ENCODE measurements around the gene SAMD4A. TPM values are rescaled to one million over a fixed set of nuclear protein-coding genes. Genes with fewer than 3 reads are reported as not detected.
A peak's percentile ranks its signal among the peaks of the same experiment; 100 is the strongest.

SAMD4A gene
- total and polyA plus RNA-seq, 2 of the 4 experiments (the other 2 are of a cell fraction), result 22.9 to 38.2 TPM

GRCh38 chr14:54603362-54603761 lies 36.4 kb downstream of the SAMD4A start:
- Histone ChIP-seq H4K8ac (ENCODE audit: low read depth in 2 of 2, low read length in 2 of 2) (peak overlapping the region in 1 of 2 experiments; percentile 62; a peak in 1 of 4 replicates), H2AK9ac (replicated peaks; ENCODE audit: low read depth, low read length, poor library complexity) (no peak overlapping the region), H3K36me3 (ENCODE audit: control insufficient read depth, insufficient read depth, low read length) (no peaks in the 10 kb centered on the region; the same call in 1 of the 2 replicates), H3K9me3 (ENCODE audit: control insufficient read depth, insufficient read depth, low read length) (no peaks in the 10 kb centered on the region), H3K23ac (ENCODE audit: low read depth, low read length) (peak overlapping the region; percentile 67; the same call in 1 of the 2 replicates), H3K9me1 (ENCODE audit: insufficient read depth, low read length) (peaks cover 30% of the 10 kb centered on the region), H2AK5ac (ENCODE audit: low read depth, low read length) (peak overlapping the region; percentile 90), H2BK120ac (ENCODE audit: low read depth, low read length) (peak overlapping the region; percentile 20; the same call in 1 of the 2 replicates), H3K14ac (replicated peaks; ENCODE audit: low read depth, low read length) (0 out of 2 replicates have a peak overlapping the region, but pooled peaks have one; percentile 43), H3K18ac (ENCODE audit: low read depth, low read length) (no peak overlapping the region; the same call in 1 of the 2 replicates), H2AFZ (replicated peaks; ENCODE audit: low read length, poor library complexity) (no peak overlapping the region), H3K9ac (ENCODE audit: low read depth, low read length) (no peak overlapping the region), H2BK20ac (ENCODE audit: low read depth, low read length) (peak overlapping the region; percentile 38; the same call in 1 of the 2 replicates), H4K20me1 (ENCODE audit: insufficient read depth, low read length) (peaks cover 38% of the 10 kb centered on the region), H4K5ac (ENCODE audit: low read depth, low read length) (no peak overlapping the region), H3K79me1 (ENCODE audit: low read depth in 1 of 2, low read length in 2 of 2) (peaks cover 14 to 84% of the 10 kb centered on the region in 2 experiments), H4K91ac (ENCODE audit: insufficient read depth, low read depth, low read length) (no peak overlapping the region; the same call in 1 of the 2 replicates), H3K4me3 (ENCODE audit: insufficient read depth, low read depth, low read length) (no peak overlapping the region), H3K4me2 (ENCODE audit: low read depth, low read length) (peak overlapping the region; percentile 38; the same call in 1 of the 2 replicates), H3K27ac (ENCODE audit: insufficient read depth, low read length) (no peak overlapping the region), H2BK15ac (ENCODE audit: low read depth, low read length) (no peak overlapping the region; the same call in 2 of the 3 replicates), H3K4me1 (ENCODE audit: control insufficient read depth, insufficient read depth, low read length) (peaks cover 18% of the 10 kb centered on the region), H2BK5ac (ENCODE audit: low read depth, low read length, poor library complexity, severe bottlenecking) (peak overlapping the region; percentile 89), H3K27me3 (ENCODE audit: control insufficient read depth, insufficient read depth, low read length) (no peaks in the 10 kb centered on the region), H3K4ac (ENCODE audit: low read depth, low read length) (peak overlapping the region; percentile 30), H3K56ac (ENCODE audit: extremely low read depth, insufficient read depth, low read length) (no peak overlapping the region)
- intact Hi-C loops (cut with micrococcal nuclease) (no loop called here), dilution Hi-C loops (cut with HindIII; ENCODE audit: low sequenced_read_pairs, unreplicated experiment) (no loop called here), in situ Hi-C loops (cut with MboI; ENCODE audit: low sequenced_read_pairs) (no loop called here)
- ChIA-PET POLR2A (ENCODE audit: unreplicated experiment) (no interaction called here), CTCF (interaction anchor here (0.6 to 1.0 kb wide), 4 partner anchors 35 to 532 kb away, joined by 3 to 4 read pairs (median 4); no protein-coding TSS in a partner anchor)
- WGBS, 2 experiments (ENCODE audit: extremely low coverage in 2 of 2, insufficient read length in 1 of 2), result no CpG with 5 or more reads among the region's 1 CpG
- ATAC-seq (ENCODE audit: low read depth) (peak; percentile 12; the same call in 1 of the 2 replicates), DNase-seq (peak; percentile 82)
- BruUV-seq (replicated peaks), result no TSS peak
- TF ChIP-seq CEBPB (IDR thresholded peaks at IDR 0.05; ENCODE audit: low read depth, low read length) (peak; percentile 88), RAD21 (IDR thresholded peaks at IDR 0.05; ENCODE audit: low read length) (no peak), FOS (IDR thresholded peaks at IDR 0.05; ENCODE audit: low read depth, low read length) (0 out of 2 replicates have a peak, but pooled peaks have one; percentile 48)
